ENCODE results near the gene HHLA2. TPM values are rescaled to one million over a fixed set of nuclear protein-coding genes. Genes with fewer than 3 reads are reported as not detected.

HHLA2 gene
- total RNA-seq, 2 donors from 2014 or later, result not detected

- Histone ChIP-seq H3K9me3 (ENCODE audit: control insufficient read depth, low read length) (no peaks in the 10 kb centered on the region), H3K27ac (ENCODE audit: low read depth, low read length) (no peak overlapping the region), H3K4me3 (ENCODE audit: low read length) (no peak overlapping the region), H3K9ac (ENCODE audit: extremely low read depth, low read length, poor library complexity, severe bottlenecking) (no peak overlapping the region), H3K36me3 (ENCODE audit: control insufficient read depth, insufficient read depth, low read length) (no peaks in the 10 kb centered on the region), H3K27me3 (ENCODE audit: control insufficient read depth, insufficient read depth, low read length, poor library complexity, severe bottlenecking) (no peaks in the 10 kb centered on the region), H3K4me1 (ENCODE audit: control insufficient read depth, insufficient read depth, low read length) (no peaks in the 10 kb centered on the region)
- no peak for DNase-seq
- no peaks in the 10 kb centered on the region for H3K4me1 Mint-ChIP-seq
- no peaks in the 10 kb centered on the region for H3K9me3 Mint-ChIP-seq
- TF ChIP-seq, protein P1, sequence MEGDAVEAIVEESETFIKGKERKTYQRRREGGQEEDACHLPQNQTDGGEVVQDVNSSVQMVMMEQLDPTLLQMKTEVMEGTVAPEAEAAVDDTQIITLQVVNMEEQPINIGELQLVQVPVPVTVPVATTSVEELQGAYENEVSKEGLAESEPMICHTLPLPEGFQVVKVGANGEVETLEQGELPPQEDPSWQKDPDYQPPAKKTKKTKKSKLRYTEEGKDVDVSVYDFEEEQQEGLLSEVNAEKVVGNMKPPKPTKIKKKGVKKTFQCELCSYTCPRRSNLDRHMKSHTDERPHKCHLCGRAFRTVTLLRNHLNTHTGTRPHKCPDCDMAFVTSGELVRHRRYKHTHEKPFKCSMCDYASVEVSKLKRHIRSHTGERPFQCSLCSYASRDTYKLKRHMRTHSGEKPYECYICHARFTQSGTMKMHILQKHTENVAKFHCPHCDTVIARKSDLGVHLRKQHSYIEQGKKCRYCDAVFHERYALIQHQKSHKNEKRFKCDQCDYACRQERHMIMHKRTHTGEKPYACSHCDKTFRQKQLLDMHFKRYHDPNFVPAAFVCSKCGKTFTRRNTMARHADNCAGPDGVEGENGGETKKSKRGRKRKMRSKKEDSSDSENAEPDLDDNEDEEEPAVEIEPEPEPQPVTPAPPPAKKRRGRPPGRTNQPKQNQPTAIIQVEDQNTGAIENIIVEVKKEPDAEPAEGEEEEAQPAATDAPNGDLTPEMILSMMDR (conservative IDR thresholded peaks at IDR 0.05), result no peak
- no peak overlapping the region for H3K27ac Mint-ChIP-seq
- H3K36me3 Mint-ChIP-seq (ENCODE audit: low read depth), result no peaks in the 10 kb centered on the region
- H3K4me3 Mint-ChIP-seq, result no peak overlapping the region
- H3K27me3 Mint-ChIP-seq (ENCODE audit: insufficient read depth), result no peaks in the 10 kb centered on the region
- 91 to 94% methylated on average over 5 to 7 of the region's 7 CpGs for WGBS, 2 experiments (ENCODE audit: insufficient coverage in 1 of 2, insufficient read length in 1 of 2)
These were observed 83.9 kb downstream of the HHLA2 start for GRCh38 chr3:108380128-108380795.

- Mint-ChIP-seq H3K9me3 (no peaks in the 10 kb centered on the region), H3K4me3 (no peak overlapping the region), H3K36me3 (ENCODE audit: low read depth) (no peaks in the 10 kb centered on the region), H3K4me1 (no peaks in the 10 kb centered on the region), H3K27ac (no peak overlapping the region), H3K27me3 (ENCODE audit: insufficient read depth) (no peaks in the 10 kb centered on the region)
- no peak overlapping the region for H3K9ac ChIP-seq (ENCODE audit: extremely low read depth, low read length, poor library complexity, severe bottlenecking)
- H3K9me3 ChIP-seq (ENCODE audit: control insufficient read depth, low read length), result no peaks in the 10 kb centered on the region
- no peak for DNase-seq
- peak overlapping the region; percentile 47 for H3K27ac ChIP-seq (ENCODE audit: low read depth, low read length)
- H3K4me1 ChIP-seq (ENCODE audit: control insufficient read depth, insufficient read depth, low read length), result no peaks in the 10 kb centered on the region
- no peak overlapping the region for H3K4me3 ChIP-seq (ENCODE audit: low read length)
- H3K36me3 ChIP-seq (ENCODE audit: control insufficient read depth, insufficient read depth, low read length), result no peaks in the 10 kb centered on the region
- TF ChIP-seq, protein P1 (conservative IDR thresholded peaks at IDR 0.05), result no peak
- no peaks in the 10 kb centered on the region for H3K27me3 ChIP-seq (ENCODE audit: control insufficient read depth, insufficient read depth, low read length, poor library complexity, severe bottlenecking)
- 71% methylated on average over 1 to 3 of the region's 3 CpGs for WGBS, 2 experiments (ENCODE audit: insufficient coverage in 1 of 2, insufficient read length in 1 of 2)
These were observed 85.3 kb downstream of the HHLA2 start for GRCh38 chr3:108381529-108382140.

DNA sequence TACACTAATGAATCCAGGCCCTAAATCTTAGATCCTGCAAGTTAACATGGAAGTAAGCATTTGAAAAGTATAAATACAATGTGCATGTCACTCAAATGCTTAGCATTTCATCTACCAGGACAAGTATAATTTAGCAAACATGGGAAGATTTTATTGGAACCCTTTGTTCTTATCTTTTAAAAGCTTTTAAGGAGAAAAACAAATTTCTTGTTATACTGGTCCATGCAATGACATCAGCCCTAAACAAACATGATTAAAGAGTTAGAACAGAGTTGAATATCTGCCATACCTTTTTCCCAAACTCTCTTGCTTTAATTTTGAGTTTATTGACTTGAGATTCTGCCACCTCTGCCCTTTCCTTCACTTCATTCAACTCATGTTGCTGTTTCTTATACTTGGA is 87.0 kb downstream of the HHLA2 start:
- no peak overlapping the region for H3K9ac ChIP-seq (ENCODE audit: extremely low read depth, low read length, poor library complexity, severe bottlenecking)
- H3K4me1 ChIP-seq (ENCODE audit: control insufficient read depth, insufficient read depth, low read length), result no peaks in the 10 kb centered on the region
- H3K27ac ChIP-seq (ENCODE audit: low read depth, low read length), result no peak overlapping the region
- no peak overlapping the region for H3K27ac Mint-ChIP-seq
- no peaks in the 10 kb centered on the region for H3K27me3 Mint-ChIP-seq (ENCODE audit: insufficient read depth)
- no peak overlapping the region for H3K4me3 Mint-ChIP-seq
- no peaks in the 10 kb centered on the region for H3K9me3 ChIP-seq (ENCODE audit: control insufficient read depth, low read length)
- H3K27me3 ChIP-seq (ENCODE audit: control insufficient read depth, insufficient read depth, low read length, poor library complexity, severe bottlenecking), result no peaks in the 10 kb centered on the region
- H3K4me1 Mint-ChIP-seq, result no peaks in the 10 kb centered on the region
- no peaks in the 10 kb centered on the region for H3K36me3 ChIP-seq (ENCODE audit: control insufficient read depth, insufficient read depth, low read length)
- DNase-seq, result no peak
- no peaks in the 10 kb centered on the region for H3K36me3 Mint-ChIP-seq (ENCODE audit: low read depth)
- TF ChIP-seq, protein P1 (conservative IDR thresholded peaks at IDR 0.05), result no peak
- H3K4me3 ChIP-seq (ENCODE audit: low read length), result no peak overlapping the region
- H3K9me3 Mint-ChIP-seq, result no peaks in the 10 kb centered on the region
